Tibial nerve (tissue), 4 donors: ENCODE results near the gene KSR1. TPM values are rescaled to one million over a fixed set of nuclear protein-coding genes. Genes with fewer than 3 reads are reported as not detected.

Experiments used
- DNase-seq, 2 donors: peaks; one replicate each; pipeline ENCODE4 v3.0.0-alpha.2; 2019; ENCODE audit warnings: low spot score in 2 of 2
- H3K27ac ChIP-seq, 4 donors: fragments of 200-600 bp; sonication (generic) in 3 of 4; one replicate each; pipeline ENCODE4 v1.5.1; 2017 to 2019; ENCODE audit warnings: mild to moderate bottlenecking in 1 of 4
- H3K27me3 ChIP-seq, 2 donors: fragments of 200-600 bp; sonication (generic) in 1 of 2; one replicate each; pipeline versions ENCODE4 v1.5.1 to v1.6.0; 2017 to 2019
- H3K36me3 ChIP-seq, 3 donors: fragments of 200-600 bp; sonication (generic); one replicate each; pipeline ENCODE4 v1.5.1; 2018 to 2019
- H3K4me1 ChIP-seq, 4 donors: fragments of 200-600 bp; sonication (generic) in 3 of 4; one replicate each; pipeline ENCODE4 v1.5.1; 2017 to 2019
- H3K4me3 ChIP-seq, 4 donors: fragments of 200-600 bp; sonication (generic) in 3 of 4; one replicate each; pipeline ENCODE4 v1.5.1; 2017 to 2019; ENCODE audit warnings: mild to moderate bottlenecking in 1 of 4, moderate library complexity in 1 of 4
- H3K9me3 ChIP-seq, 4 donors: fragments of 200-600 bp; sonication (generic) in 3 of 4; one replicate each; pipeline ENCODE4 v1.5.1; 2017 to 2019
- CTCF ChIP-seq, 5 experiments: fragments of 200-600 bp in 3 of 5; fragments of 450-650 bp in 2 of 5; sonication (generic) in 3 of 5; IDR thresholded peaks; one replicate each; pipeline ENCODE4 v1.5.1; 2016 to 2019; ENCODE audit warnings: antibody characterized with exemption in 5 of 5, mild to moderate bottlenecking in 3 of 5, moderate library complexity in 2 of 5
- EP300 ChIP-seq, 2 donors: sonication (generic); formaldehyde crosslinking; IDR thresholded peaks; one replicate each; pipeline ENCODE4 v1.6.1; 2017; ENCODE audit warnings: antibody characterized with exemption in 2 of 2, mild to moderate bottlenecking in 1 of 2
- POLR2A ChIP-seq, 2 donors: fragments of 450-650 bp; IDR thresholded peaks; one replicate each; pipeline ENCODE4 v1.6.1; 2017; ENCODE audit warnings: antibody characterized with exemption in 2 of 2, mild to moderate bottlenecking in 2 of 2, moderate library complexity in 2 of 2
- WGBS, 2 donors: methylation state at CpG; one replicate each; pipeline ENCODE4 v1.1.5; 2018; 5-methylcytosine and 5-hydroxymethylcytosine counted together
- total RNA-seq, 4 donors: library from RNA; depleted of rRNA; stranded (reverse); fragments of >200 nt; gene quantifications; one replicate each; pipeline ENCODE4 v1.1.0, GENCODE V29; 2016

Gene KSR1
- total RNA-seq, 4 donors from 2014 or later = 45.1 to 110 (median 54.2) TPM

GRCh38 chr17:27473190-27473747 is 17.0 kb downstream of the KSR1 start:
- WGBS, 2 donors = 90 to 91% methylated on average over 6 of the region's 6 CpGs
- H3K4me1 ChIP-seq = peaks cover 0 to 81% (median 18%) of the 10 kb centered on the region in 4 donors
- no peaks in the 10 kb centered on the region for H3K36me3 ChIP-seq
- TF ChIP-seq POLR2A (IDR thresholded peaks at IDR 0.05) = no peak
- no peak for TF ChIP-seq CTCF (IDR thresholded peaks at IDR 0.05)
- no peak for TF ChIP-seq EP300 (IDR thresholded peaks at IDR 0.05)
- no peak overlapping the region for H3K4me3 ChIP-seq
- no peaks in the 10 kb centered on the region for H3K27me3 ChIP-seq
- no peaks in the 10 kb centered on the region for H3K9me3 ChIP-seq
- peak overlapping the region in 1 of 4 donors; percentile 43 for H3K27ac ChIP-seq
- DNase-seq = no peak

- 52 to 54% methylated on average over 8 of the region's 8 CpGs for WGBS, 2 donors
- TF ChIP-seq CTCF (IDR thresholded peaks at IDR 0.05) (no peak), EP300 (IDR thresholded peaks at IDR 0.05) (no peak), POLR2A (IDR thresholded peaks at IDR 0.05) (no peak)
- H3K27me3 ChIP-seq = no peaks in the 10 kb centered on the region
- H3K4me1 ChIP-seq = peaks cover 0 to 77% (median 18%) of the 10 kb centered on the region in 4 donors
- no peaks in the 10 kb centered on the region for H3K36me3 ChIP-seq
- DNase-seq = no peak
- no peak overlapping the region for H3K4me3 ChIP-seq
- H3K9me3 ChIP-seq = no peaks in the 10 kb centered on the region
- H3K27ac ChIP-seq = peak overlapping the region in 2 of 4 donors; percentile 39 to 43
These were observed 17.7 kb downstream of the KSR1 start for GRCh38 chr17:27473748-27474609.

GRCh38 chr17:27475070-27475673 is 18.9 kb downstream of the KSR1 start:
- DNase-seq = no peak
- TF ChIP-seq EP300 (IDR thresholded peaks at IDR 0.05) (no peak), CTCF (IDR thresholded peaks at IDR 0.05) (no peak), POLR2A (IDR thresholded peaks at IDR 0.05) (no peak)
- H3K4me1 ChIP-seq = peaks cover 0 to 65% (median 18%) of the 10 kb centered on the region in 4 donors
- no peak overlapping the region for H3K27ac ChIP-seq
- H3K9me3 ChIP-seq = no peaks in the 10 kb centered on the region
- H3K4me3 ChIP-seq = no peak overlapping the region
- no peaks in the 10 kb centered on the region for H3K36me3 ChIP-seq
- no peaks in the 10 kb centered on the region for H3K27me3 ChIP-seq
- WGBS, 2 donors = 82 to 90% methylated on average over 10 of the region's 10 CpGs

- Histone ChIP-seq H3K36me3 (no peaks in the 10 kb centered on the region), H3K9me3 (no peaks in the 10 kb centered on the region), H3K27me3 (no peaks in the 10 kb centered on the region), H3K27ac (no peak overlapping the region), H3K4me3 (no peak overlapping the region), H3K4me1 (peaks cover 0 to 60% (median 18%) of the 10 kb centered on the region in 4 donors)
- 86 to 88% methylated on average over 10 to 11 of the region's 14 CpGs for WGBS, 2 donors
- DNase-seq = no peak
- TF ChIP-seq EP300 (IDR thresholded peaks at IDR 0.05) (no peak), POLR2A (IDR thresholded peaks at IDR 0.05) (no peak), CTCF (IDR thresholded peaks at IDR 0.05) (no peak)
These were observed 20.0 kb downstream of the KSR1 start for GRCh38 chr17:27475981-27476895.
